Uterus (tissue), 2 donors: ENCODE data around the gene RGS7.

Experiments used
- CTCF ChIP-seq, 4 experiments: fragments of 200-600 bp in 2 of 4; fragments of 450-650 bp in 2 of 4; sonication (generic) in 2 of 4; IDR thresholded peaks; one replicate each; pipeline ENCODE4 v1.5.1; 2016 to 2019; ENCODE audit warnings: antibody characterized with exemption in 4 of 4, mild to moderate bottlenecking in 2 of 4, moderate library complexity in 1 of 4
- POLR2A ChIP-seq, 2 donors: fragments of 450-650 bp; IDR thresholded peaks; one replicate each; pipeline ENCODE4 v1.6.1; 2016; ENCODE audit warnings: antibody characterized with exemption in 2 of 2, mild to moderate bottlenecking in 1 of 2, moderate library complexity in 1 of 2

- TF ChIP-seq CTCF (IDR thresholded peaks at IDR 0.05) (no peak), POLR2A (IDR thresholded peaks at IDR 0.05) (no peak)
Measured at GRCh38 chr1:241355311-241356010, 1.5 kb downstream of the RGS7 start.
